DMS153 treated with DMSO at 0.1 percent for 48 hours (cell line): ENCODE results near the gene TMOD4.

ENCODE experiments used
- DNase-seq: peaks from one replicate; lab custom pipeline; 2025; ENCODE audit not compliant: unreplicated experiment; lab: John Stamatoyannopoulos, UW

TMOD4 gene

DNA sequence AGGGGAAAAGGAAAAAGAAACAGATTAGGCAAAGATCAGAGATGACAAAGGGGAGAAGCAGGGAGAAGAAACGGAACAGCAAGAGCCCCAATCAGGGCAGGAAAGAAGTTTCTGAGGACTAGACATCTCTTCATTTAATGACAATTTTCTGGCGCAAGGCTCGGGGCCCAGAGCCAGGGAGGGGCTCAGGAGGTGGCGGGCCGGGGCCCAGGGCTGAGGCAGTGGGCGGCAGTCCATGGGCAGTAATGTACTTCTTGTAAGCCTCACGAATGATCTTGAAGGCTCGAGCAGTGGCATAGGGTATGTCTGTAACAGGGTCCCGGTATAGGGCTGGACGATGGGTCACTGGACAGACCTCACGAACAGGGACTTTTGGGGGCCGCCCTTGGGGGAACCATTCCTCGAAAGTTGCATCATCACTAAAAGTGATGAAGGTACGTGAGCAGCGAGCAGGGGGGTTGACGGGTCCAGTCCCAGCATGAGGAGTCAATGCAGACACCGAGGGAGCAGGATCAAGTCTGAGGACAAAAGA, 799 bp upstream of the TMOD4 start:
- no peak for DNase-seq

DNA sequence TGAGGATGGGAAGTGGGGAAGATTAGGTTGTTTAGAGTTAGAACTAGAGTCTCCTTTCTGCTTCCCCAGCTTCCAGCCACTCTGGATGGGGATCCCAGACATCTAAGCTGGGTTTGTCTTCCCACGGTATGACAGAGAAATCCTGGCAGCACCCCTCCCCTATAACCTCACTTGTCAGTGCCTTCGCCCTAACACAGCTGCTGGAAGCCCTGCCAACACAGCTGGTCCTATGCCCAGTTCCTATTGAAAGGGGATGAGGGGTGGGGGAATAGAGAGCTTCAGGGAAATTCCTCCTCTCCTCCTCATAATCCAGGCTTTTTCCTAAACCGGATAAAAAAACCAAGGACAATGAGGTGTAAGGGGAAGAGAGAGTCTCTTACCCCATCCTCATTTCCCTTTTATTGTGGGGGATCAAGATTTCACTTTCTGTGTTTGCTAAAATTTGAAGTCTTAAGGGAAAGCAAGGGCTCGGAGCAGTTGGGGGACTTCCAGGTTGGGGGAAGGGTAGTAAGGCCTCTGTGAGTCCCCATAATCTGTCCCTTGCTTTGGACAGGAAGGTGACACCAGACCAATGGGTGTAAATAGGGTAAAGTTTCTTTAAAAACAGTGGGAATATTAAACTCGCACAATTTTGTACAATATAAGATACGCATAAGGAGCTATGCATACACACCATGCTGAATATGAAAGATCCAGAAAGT, 590 bp downstream of the TMOD4 start:
- DNase-seq: no peak

DNA sequence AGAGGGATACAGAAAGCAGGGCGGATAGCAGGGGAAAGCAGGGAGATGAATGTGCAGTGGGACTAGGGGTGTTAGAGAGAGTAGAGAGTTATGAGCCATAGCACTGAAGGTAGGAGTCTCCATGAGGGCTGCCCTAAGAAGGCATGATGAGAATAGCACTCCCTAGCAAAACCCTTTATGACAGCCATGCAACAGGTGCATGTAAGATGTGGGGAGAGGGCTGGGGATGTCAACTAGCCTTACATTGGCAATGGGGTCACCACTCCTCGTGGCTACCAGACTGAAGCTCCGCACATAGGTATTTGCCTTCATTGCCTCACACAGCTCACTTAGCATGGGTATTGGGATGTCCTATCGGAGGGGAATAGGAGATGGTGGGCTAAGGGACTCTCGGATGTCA, 4.6 kb downstream of the TMOD4 start:
- DNase-seq: no peak

DNA sequence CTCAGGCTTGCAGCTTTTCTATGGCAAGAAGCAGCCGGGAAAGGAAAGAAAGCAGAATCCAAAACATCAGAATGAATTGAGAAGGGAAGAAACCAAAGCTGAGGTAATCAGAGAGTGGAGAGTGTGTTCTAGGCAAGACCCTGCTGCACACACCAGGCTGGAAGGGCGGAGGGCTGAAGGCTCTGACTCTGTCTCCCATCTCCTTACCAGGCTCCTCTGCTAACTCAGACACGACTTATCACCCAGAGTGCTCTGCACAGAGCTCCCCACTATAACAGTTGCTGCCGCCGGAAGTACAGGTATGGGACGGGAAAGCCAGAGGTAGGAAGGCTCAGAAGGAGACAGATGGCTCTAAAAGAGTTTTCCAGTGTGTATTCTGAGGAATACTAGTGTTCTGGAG, 8.7 kb downstream of the TMOD4 start:
- no peak for DNase-seq

DNA sequence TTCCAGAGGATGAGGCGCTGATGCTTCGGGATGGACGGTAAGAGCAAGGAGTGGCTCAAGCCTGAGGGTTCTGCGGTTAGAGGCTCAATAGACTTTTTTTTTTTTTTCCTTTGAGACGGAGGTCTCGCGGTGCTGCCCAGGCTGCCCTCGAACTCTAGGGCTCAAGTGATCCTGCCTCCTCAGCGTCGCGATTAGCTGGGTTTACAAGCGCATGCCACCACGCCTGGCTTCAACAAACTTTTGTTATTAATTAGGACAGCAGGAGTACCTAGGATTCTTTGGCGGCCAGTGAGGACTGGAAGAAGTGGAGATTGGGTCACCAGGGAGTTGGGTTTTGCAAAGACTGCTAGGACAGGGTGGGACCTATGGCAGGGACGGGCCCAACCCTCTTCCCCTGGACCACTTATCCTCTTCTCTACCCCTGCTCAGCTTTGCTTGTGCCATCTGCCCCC, 9.2 kb downstream of the TMOD4 start:
- no peak for DNase-seq

DNA sequence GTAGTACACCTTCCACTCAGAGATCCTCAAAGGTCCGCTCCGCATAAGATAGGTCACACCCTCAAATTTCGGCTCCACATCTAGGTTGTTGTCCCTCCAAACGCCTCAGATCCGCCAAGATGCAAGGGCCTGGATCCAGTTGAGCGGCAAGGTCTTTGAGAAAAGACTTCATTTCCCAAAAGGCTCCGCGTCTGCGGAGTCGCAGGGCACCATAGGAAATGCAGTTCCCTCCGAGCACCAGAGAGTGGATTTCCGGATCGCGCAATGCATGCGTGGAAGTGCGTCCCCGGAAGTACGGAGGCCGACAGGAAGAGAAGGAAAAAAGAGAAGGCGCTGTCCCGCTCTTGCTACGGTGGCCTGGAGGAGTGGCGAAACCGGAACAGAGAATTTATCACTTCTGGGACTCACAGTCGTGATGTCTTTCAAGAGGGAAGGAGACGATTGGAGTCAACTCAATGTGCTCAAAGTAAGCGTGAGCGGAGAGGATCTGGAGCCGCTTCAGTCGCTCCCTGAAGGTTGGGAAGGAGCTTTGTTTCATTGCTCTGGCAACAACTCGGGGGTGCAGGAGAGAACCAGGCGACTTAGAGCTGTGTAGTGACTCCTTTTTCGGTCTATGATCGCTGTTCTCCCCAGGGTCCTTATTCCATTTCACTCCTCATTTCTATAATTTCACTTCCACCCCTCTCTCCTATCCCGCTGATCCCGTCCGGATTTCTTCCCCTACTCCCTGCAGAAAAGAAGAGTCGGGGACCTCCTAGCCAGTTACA, 9.9 kb downstream of the TMOD4 start, which contains the start of the genes LYSMD1 and SCNM1:
Gene LYSMD1, minus strand, starts transcription at position 165 of the 767 bp plus-strand sequence. CDS start 644 bp downstream, outside the sequence.
Gene SCNM1, plus strand, starts transcription at position 407 of the 767 bp plus-strand sequence. Its CDS starts 9 bp downstream, at position 416.
- DNase-seq: peak; percentile 99

DNA sequence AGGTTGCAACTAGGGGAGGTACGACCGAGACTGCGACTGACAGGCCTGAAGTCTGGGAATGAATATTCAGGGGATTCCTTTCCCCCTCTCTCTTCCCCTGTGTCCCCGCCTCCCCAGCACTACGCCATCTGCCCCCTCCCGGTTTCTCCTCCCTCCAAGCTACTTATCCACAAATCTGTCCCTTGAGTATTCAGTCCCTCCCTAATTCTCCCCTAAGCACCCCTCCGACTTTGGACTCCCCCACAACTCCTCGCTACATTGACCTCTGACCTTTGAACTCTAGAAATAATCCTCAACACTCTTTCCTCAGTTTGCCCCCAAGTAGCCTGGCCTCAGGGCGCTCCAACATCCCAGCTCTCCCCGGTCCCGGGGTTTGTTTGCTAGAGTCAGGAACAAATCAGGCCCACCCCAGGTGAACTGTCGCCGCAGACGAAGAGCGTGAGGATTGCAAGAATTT, 10.5 kb downstream of the TMOD4 start:
- peak; percentile 56 for DNase-seq

DNA sequence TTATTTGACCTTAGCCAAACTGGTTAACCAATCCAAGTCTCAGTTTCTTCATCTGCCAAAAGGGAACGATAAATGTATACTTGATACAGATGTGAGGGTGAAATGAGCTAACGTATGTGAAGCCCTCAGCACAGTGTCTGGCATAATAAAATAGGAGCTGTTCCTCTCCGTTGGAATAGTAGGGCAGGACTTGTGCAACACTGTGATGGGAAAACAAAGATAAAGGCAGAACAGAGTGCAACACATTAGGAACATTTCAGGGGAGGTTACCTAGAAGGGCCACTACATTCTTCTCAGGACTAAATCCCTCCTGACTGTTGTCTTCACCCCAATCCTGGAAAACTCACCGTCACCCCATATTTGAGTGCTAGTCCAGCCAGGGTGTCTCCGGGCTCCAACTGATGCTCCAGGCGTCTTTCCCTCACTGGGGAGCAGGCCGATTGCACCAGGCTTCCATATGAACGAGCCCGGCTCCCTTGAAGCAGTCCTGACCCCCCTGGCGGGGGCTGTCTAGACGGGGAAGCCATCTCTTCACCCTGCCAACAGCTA, 11.0 kb downstream of the TMOD4 start:
- no peak for DNase-seq

DNA sequence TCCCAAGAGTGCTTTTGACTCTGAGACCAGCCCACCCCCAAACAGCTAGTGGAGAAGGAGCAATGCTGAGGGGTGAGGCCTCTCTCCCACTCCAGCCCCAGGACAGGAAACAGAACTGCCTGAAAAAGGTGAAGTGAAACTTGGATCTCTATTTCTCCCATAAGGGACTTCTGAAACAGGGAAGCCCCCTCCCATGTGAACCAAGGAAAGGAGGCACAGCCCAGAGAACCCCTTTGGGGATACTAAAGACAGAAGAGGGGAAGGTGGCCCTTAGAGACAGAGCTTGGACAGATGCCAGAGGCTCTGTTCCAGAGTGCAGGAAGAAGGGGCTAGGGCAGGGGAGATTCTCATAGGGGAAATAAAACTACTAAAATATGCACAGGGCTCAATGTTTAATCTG, 16.4 kb downstream of the TMOD4 start:
- DNase-seq: no peak

DNA sequence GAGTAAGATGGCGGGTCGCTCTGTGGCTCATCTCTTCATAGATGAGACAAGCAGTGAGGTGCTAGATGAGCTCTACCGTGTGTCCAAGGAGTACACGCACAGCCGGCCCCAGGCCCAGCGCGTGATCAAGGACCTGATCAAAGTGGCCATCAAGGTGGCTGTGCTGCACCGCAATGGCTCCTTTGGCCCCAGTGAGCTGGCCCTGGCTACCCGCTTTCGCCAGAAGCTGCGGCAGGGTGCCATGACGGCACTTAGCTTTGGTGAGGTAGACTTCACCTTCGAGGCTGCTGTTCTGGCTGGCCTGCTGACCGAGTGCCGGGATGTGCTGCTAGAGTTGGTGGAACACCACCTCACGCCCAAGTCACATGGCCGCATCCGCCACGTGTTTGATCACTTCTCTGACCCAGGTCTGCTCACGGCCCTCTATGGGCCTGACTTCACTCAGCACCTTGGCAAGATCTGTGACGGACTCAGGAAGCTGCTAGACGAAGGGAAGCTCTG, 17.0 kb downstream of the TMOD4 start:
- no peak for DNase-seq

DNA sequence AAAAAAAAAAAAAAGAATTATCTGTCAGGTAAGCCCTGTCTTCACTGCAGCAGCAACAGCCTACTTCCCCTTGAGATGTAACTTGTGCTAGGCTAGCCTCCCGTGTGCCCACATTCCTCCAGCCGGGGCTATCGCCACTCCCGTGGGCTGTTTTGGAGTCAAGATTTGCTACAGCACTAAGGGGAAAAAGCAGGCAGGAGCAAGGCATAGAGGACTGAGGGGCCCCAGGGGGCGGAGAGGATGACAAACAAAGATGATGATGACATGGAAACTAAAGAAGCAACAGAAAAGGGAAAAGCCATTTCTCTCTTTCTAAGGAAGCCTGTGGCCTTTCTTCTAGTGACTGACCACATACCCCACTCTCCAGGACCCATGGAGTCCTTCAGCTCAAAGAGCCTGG, 17.5 kb downstream of the TMOD4 start:
- DNase-seq: no peak

DNA sequence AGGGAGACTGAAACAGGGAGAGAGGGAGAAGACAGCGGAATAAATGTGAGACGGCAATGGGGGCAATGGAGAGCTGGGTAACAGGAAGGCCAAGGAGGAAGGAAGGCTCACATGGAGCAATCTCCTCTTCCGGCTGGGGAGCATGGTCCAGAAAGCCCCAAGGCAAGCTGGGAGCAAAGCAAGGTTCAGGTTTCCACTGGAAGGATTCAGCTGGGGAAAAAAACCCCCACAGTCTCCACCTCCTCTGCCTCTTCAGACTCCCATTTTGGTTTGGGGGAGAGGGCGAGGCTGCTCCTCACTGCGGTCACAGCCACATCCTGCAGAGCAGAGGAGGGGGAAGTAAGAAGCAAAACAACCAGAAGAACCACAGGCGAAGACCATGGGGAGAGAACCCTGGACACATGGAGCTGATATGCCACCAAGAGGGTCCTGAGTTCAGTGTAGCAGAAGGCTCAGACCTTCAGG, 18.7 kb downstream of the TMOD4 start:
- no peak for DNase-seq

DNA sequence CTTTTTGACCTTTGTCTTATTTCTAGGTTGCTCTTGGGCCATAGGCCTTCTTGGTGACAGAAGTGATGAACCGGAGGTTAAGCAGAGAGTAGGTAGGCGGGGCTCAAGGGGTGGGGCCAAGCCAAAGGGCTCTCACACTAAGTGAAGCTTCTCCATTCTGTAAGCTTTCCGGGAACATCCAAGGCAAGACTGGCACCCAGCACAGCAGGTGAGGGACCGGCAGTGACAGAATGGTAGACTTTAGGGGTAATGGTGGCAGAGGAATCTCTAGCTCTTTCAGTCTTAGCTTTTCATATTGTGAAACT, 19.3 kb downstream of the TMOD4 start, which contains the start of gene TNFAIP8L2:
Gene TNFAIP8L2, plus strand, starts transcription at position 135 of the 305 bp plus-strand sequence. CDS start 2,049 bp downstream, outside the sequence.
- DNase-seq: no peak

DNA sequence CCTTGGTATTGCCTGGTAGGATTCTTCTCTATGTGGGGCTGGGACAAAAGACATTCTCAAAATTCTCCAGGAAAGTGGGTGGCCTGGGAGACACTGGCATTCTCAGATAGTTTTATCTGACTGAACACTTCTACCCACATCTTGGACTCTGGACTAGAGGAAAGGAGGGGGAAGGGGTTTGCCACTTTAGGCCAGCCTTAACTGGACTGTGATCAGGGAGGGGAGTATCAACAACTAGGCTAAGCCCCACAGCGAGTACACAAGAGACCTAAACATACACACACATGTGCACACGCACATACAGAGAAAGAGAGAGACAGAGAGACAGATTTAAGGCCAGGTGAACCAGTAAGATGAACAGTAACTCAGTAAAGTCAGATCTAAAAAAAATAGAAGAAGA, 28.1 kb downstream of the TMOD4 start:
- no peak for DNase-seq

DNA sequence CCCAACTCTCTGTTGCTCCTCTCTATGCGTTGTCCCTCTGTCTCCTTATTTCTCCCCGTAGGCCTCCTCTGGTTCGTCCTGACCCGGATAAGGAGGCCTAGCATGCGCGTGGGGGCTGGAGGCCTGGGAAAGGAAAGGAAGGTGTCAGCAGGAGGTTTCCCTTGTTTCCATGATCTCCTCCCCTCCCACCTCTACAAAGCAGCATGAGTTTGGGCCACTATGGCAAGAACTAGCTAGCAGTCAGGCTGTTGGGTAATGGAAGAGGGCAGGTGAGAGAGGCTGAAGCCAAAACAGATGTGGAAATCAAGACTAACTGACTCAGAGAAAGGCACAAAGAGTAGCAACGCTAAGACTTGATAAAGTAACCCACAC, 28.7 kb downstream of the TMOD4 start:
- no peak for DNase-seq

DNA sequence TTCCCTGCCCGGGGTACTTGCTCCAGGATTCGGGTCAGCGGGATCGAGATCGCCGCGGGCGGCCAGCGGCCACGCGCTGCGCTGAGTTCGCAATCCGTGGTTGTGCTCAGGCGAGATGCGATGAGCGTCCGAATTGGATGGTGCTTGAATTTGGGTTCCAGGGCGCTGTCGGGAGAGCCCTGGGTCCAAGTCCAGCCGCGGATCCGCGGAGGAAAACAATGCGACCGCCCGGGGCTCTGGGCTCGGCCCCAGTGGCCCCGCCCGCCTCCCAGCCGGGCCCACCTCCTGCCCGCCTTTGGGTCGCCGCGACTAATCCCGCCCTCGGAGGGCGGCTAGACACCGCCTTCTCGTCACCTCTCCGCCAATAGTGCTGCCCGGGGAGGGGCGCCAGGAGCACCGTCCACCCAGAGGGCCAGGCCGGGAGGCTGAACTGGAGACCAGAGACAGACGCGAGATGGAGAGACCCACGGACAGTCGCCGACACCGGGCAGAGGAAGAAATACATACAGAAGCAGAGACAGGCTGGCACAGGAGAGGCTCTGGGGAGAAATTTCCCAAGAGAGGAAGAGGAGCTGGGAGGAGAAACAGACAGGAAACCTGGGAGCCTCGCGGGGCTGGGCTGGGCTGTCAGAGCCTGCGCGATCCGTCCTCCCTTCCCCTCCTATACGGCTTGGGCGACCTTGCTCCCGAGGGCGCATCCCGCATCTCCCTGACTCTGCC, 29.2 kb downstream of the TMOD4 start, which contains the start of gene SEMA6C:
Gene SEMA6C, minus strand, starts transcription at position 220 of the 720 bp plus-strand sequence. CDS start 4,010 bp downstream, outside the sequence.
- DNase-seq: peak; percentile 93

DNA sequence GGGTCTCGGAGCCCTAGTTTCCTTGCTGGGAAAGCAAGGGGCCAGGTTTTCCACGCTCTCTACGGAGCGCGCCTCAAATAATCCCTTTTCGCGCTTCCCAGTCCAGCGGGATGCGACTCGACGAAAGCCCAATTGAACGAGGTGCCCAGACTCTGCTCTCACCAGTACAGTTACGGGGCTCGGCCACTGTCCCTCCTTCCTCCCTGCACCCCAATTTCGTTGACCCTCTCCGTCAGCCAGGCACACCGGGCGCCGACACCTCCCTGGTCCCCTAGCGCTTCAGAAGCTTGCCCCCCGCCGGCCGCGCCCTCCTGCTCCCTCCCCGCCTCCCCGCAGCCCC, 29.7 kb downstream of the TMOD4 start:
- no peak for DNase-seq

DNA sequence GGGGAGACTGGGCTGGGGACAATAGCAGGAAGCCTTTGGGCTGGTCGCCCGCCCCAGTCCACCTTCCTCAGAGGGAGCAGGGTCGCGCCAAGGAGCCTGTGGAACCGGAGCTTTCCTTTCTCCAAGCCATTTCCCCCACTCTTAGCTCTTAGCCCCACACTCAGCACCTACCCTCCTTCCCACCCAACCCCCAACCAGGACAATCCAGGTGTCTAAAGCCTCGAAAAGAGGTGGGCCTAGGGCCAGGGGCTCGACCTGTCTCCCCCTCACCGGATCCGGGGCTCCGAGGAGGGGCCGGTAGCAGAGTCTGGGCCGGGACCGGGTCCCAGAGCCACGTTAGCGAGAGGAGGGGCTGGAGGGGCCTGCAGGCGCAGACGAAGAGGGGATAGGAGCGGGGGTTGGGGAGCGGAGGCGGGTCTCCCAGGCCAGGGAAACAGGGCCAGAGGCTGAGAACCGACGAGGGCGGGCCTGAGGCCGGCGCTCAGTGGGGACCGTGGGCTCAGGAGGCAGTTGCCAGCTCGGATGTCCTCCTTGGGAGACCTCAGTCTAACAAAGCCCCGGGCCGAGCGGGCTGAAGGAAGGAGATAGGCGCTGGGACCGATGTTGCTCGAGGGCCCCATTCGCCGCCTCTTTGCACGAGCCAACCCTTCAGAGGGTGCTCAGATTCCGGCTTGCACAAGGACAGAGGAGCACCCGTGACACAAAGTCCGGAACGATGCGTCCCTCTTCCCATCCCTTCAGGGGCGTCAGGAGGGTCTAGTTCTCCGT, 30.3 kb downstream of the TMOD4 start:
- no peak for DNase-seq

DNA sequence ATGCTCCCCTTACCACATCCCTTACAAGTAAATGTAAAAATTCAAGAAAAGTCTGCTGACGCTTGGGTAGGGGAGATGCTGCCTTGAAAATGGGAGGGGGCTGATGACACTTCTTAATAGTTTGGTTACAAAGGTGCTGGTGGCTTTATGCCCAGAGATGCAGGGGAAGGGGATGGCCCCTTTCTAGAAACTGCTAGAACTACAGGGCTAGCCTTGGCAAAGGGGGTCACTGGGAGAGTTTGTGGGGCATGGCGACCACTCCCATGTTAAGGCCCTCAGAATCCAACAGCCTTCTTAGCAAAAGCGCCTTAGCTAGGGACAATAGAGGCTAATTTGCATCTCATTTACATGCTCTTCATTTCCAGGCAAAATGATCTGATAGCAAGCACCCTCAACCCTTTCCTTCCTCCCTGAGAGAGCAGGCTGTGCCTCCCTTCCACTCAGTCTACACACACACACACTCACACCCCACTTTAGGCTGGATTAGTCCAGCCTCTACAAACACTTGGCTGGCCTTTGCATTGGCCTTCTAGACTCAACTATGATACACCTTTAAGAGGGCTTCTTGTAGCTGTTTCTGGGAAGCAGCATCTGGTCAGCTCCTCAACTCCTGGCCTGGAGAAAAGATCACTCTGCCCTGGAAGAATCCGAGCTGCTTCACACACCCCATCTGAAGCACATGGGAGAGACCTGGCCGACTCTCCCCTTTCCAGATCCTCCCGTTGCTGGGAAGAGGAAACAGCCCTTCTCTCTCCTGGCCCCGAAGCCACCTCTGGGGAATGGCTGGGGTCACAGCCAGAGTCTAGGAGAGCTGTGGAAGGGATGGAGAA, 31.1 kb downstream of the TMOD4 start:
- DNase-seq: no peak
